Endothelial cell of umbilical vein (primary cell): ENCODE results near the gene HLA-B. TPM values are rescaled to one million over a fixed set of nuclear protein-coding genes. Genes with fewer than 3 reads are reported as not detected.

ENCODE experiments used
- BruUV-seq: library from RNA; stranded (reverse); fragments of 400-500 nt; replicated peaks from 2 replicates; lab custom pipeline; 2021; lab: Mats Ljungman, UMichigan
- CTCF ChIA-PET: fragments of 300-600, 350-600 bp; sonication (Branson Sonifier 250); formaldehyde crosslinking; loops from one replicate; lab custom pipeline; 2021; ENCODE audit warnings: antibody characterized with exemption, inconsistent platforms; lab: Charles Lee
- POLR2A ChIA-PET: fragments of 300-600, 350-600 bp; sonication (Branson Sonifier 250); formaldehyde crosslinking; loops from one replicate; lab custom pipeline; 2021; ENCODE audit warnings: antibody characterized with exemption, inconsistent platforms; lab: Charles Lee
- DNase-seq: peaks from one replicate; pipeline ENCODE4 v3.0.0-alpha.2; 2011; ENCODE audit warnings: low read depth, low spot score
- FAIRE-seq: peaks from 2 replicates; lab custom pipeline; 2011; peaks lifted over from hg19 to GRCh38; lab: Jason Lieb, UNC
- H2AFZ ChIP-seq: 2 replicates; pipeline ENCODE4 v1.6.0; 2012; ENCODE audit warnings: low read depth, low read length, control low read depth, inconsistent platforms
- H3K27ac ChIP-seq: 2 replicates; pipeline ENCODE4 v1.5.1; 2011; ENCODE audit warnings: low read depth, mild to moderate bottlenecking, control low read depth, low read length, moderate library complexity; ENCODE audit not compliant: insufficient read depth
- H3K27me3 ChIP-seq, 2 experiments: 2 replicates each; pipeline versions ENCODE4 v1.6.0 to v1.6.1; 2011; ENCODE audit warnings: low read length in 2 of 2, mixed read lengths in 1 of 2; ENCODE audit not compliant: control insufficient read depth in 2 of 2, insufficient read depth in 2 of 2
- H3K36me3 ChIP-seq, 2 experiments: 2 replicates in 1 of 2; 3 replicates in 1 of 2; pipeline ENCODE4 v1.5.1; 2011; ENCODE audit warnings: low read length in 2 of 2, mild to moderate bottlenecking in 1 of 2, moderate library complexity in 1 of 2; ENCODE audit not compliant: control insufficient read depth in 2 of 2, insufficient read depth in 2 of 2; ENCODE audit errors: extremely low read depth in 1 of 2
- H3K4me1 ChIP-seq: 3 replicates; pipeline ENCODE4 v1.5.1; 2011; ENCODE audit warnings: mild to moderate bottlenecking, low read length; ENCODE audit not compliant: control insufficient read depth, insufficient read depth; ENCODE audit errors: extremely low read depth
- H3K4me2 ChIP-seq: 2 replicates; pipeline ENCODE4 v1.6.1; 2011; ENCODE audit warnings: low read length, control low read depth, mixed read lengths; ENCODE audit not compliant: insufficient read depth
- H3K4me3 ChIP-seq, 3 experiments: fragments of 200-600 bp in 1 of 3; sonication (generic), shearing (Covaris generic) in 1 of 3; replicated peaks in 1 of 3; 2 replicates each; pipeline ENCODE4 v1.5.1; 2011 to 2016; ENCODE audit warnings: control low read depth in 3 of 3, low read length in 3 of 3, mild to moderate bottlenecking in 2 of 3, inconsistent platforms in 1 of 3, low read depth in 1 of 3, moderate library complexity in 1 of 3; ENCODE audit not compliant: insufficient read depth in 1 of 3
- H3K79me2 ChIP-seq: 2 replicates; pipeline ENCODE4 v1.6.0; 2012; ENCODE audit warnings: low read length, inconsistent platforms; ENCODE audit not compliant: control insufficient read depth, insufficient read depth
- H3K9ac ChIP-seq: replicated peaks from 2 replicates; pipeline ENCODE3; 2011; ENCODE audit warnings: low read length, control low read depth; ENCODE audit not compliant: insufficient read depth; ENCODE audit errors: extremely low read depth
- H3K9me1 ChIP-seq: replicated peaks from 3 replicates; pipeline ENCODE4 v1.6.0; 2011; ENCODE audit warnings: mild to moderate bottlenecking, low read length; ENCODE audit not compliant: control insufficient read depth, insufficient read depth; ENCODE audit errors: extremely low read depth
- H3K9me3 ChIP-seq: replicated peaks from 2 replicates; pipeline ENCODE4 v1.5.1; 2012; ENCODE audit warnings: low read length, inconsistent platforms; ENCODE audit not compliant: control insufficient read depth, insufficient read depth
- H4K20me1 ChIP-seq: replicated peaks from 2 replicates; pipeline ENCODE3; 2011; ENCODE audit warnings: mild to moderate bottlenecking, low read length; ENCODE audit not compliant: control insufficient read depth, insufficient read depth; ENCODE audit errors: extremely low read depth
- EZH2 ChIP-seq: IDR thresholded peaks from 2 replicates; pipeline ENCODE4 v1.6.1; 2012; ENCODE audit warnings: borderline replicate concordance, low read depth, mild to moderate bottlenecking, moderate library complexity, low read length, inconsistent platforms; ENCODE audit not compliant: severe bottlenecking
- FOS ChIP-seq: IDR thresholded peaks from 2 replicates; pipeline ENCODE4 v1.6.1; 2011; ENCODE audit warnings: mild to moderate bottlenecking, low read length, moderate library complexity, borderline replicate concordance; ENCODE audit not compliant: insufficient read depth
- MYC ChIP-seq: IDR thresholded peaks from one replicate; pipeline ENCODE4 v1.6.1; 2011; ENCODE audit warnings: mild to moderate bottlenecking, low read depth, low read length
- POLR2A ChIP-seq: IDR thresholded peaks from 2 replicates; pipeline ENCODE4 v1.6.1; 2012; ENCODE audit warnings: low read depth, mild to moderate bottlenecking, control low read depth, low read length
- POLR2AphosphoS5 ChIP-seq: IDR thresholded peaks from 2 replicates; pipeline ENCODE4 v1.6.1; 2012; ENCODE audit warnings: low read depth, mild to moderate bottlenecking, control low read depth, low read length, moderate library complexity; ENCODE audit not compliant: insufficient read depth
- dilution Hi-C: fragments of 300-500 bp; cut with MboI; formaldehyde crosslinking; loops from one replicate; pipeline ENCODE4 v1.15.0; 2019; ENCODE audit warnings: low sequenced_read_pairs; ENCODE audit not compliant: extremely low pct_ligation_motif_present
- intact Hi-C: fragments of 100-400 bp; cut with micrococcal nuclease; formaldehyde crosslinking; loops from one replicate; pipeline ENCODE4 v1.10.0; 2022
- polyA plus RNA-seq, 4 experiments: library from polyadenylated mRNA; depleted of rRNA in 3 of 4; stranded (reverse) in 3 of 4; unstranded in 1 of 4; fragments of >200 nt; gene quantifications; 2 replicates each; pipeline versions ENCODE4 v1.2.1 to v1.2.3, GENCODE V29; 2011 to 2012; ENCODE audit warnings: missing spikeins in 1 of 4
- total RNA-seq: library from RNA; stranded (reverse); gene quantifications from 2 replicates; pipeline ENCODE4 v1.2.3, GENCODE V29; 2021
- TF ChIP-seq, protein P1 (sequence below), 2 donors: IDR thresholded peaks; 1 replicate in 1 of 2; 2 replicates in 1 of 2; pipeline ENCODE4 v1.5.1; 2011; ENCODE audit warnings: low read length in 2 of 2, mild to moderate bottlenecking in 2 of 2, moderate library complexity in 2 of 2, control low read depth in 1 of 2, inconsistent platforms in 1 of 2, low read depth in 1 of 2; ENCODE audit not compliant: insufficient read depth in 1 of 2; ENCODE audit errors: extremely low read depth in 1 of 2

The HLA-B gene
- total and polyA plus RNA-seq, 2 donors (not counting 3 experiments of a cell fraction or from before 2014, with no cell fraction given): 119 to 126 TPM

DNA sequence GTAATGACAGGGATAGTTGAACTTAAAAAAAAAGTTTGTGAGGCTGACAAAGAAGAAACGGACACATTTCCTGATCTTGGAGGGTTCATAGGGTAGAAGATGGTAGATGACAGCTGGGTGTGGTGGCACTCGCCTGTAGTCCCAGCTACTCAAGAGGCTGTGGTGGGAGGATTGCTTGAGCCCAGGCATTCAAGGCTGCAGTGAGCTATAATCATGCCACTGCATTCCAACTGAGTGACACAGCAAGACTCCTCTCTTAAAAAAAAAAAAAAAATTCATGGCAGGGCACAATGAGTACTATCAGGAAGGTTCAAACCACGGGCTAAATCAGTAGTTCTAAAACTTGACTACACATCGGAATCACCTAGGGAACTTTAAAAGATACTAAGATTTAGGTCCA lies 44.4 kb upstream of the HLA-B start:
- H3K9ac ChIP-seq: peak overlapping the region; percentile 93
- intact Hi-C loops: loop anchor here (2.0 to 5.0 kb wide), 3 partner anchors 15 to 146 kb away; partner anchors contain the start of genes ATP6V1G2 and NFKBIL1
- no TSS peak for BruUV-seq
- H3K27ac ChIP-seq: peak overlapping the region; percentile 92
- no peaks in the 10 kb centered on the region for H3K36me3 ChIP-seq
- peak; percentile 55 for DNase-seq
- peaks cover 53% of the 10 kb centered on the region for H3K79me2 ChIP-seq
- dilution Hi-C loops: no loop called here
- H3K4me2 ChIP-seq: peak overlapping the region; percentile 87
- H3K9me1 ChIP-seq: no peaks in the 10 kb centered on the region
- TF ChIP-seq FOS (peak; percentile 28), MYC (no peak), POLR2A (peak; percentile 54)
- ChIA-PET CTCF (interaction anchor here (1.2 to 5.7 kb wide), 2 partner anchors 41 to 146 kb away, joined by 3 to 84 read pairs; partner anchors contain the start of gene NFKBIL1), POLR2A (no interaction called here)
- peaks cover 36% of the 10 kb centered on the region for H3K4me1 ChIP-seq
- peak overlapping the region in 1 of 3 experiments; percentile 81 for H3K4me3 ChIP-seq
- peak; percentile 90 for FAIRE-seq
- no peaks in the 10 kb centered on the region for H3K27me3 ChIP-seq
- no peaks in the 10 kb centered on the region for H4K20me1 ChIP-seq
- no peak overlapping the region for H2AFZ ChIP-seq
- no peaks in the 10 kb centered on the region for H3K9me3 ChIP-seq

DNA sequence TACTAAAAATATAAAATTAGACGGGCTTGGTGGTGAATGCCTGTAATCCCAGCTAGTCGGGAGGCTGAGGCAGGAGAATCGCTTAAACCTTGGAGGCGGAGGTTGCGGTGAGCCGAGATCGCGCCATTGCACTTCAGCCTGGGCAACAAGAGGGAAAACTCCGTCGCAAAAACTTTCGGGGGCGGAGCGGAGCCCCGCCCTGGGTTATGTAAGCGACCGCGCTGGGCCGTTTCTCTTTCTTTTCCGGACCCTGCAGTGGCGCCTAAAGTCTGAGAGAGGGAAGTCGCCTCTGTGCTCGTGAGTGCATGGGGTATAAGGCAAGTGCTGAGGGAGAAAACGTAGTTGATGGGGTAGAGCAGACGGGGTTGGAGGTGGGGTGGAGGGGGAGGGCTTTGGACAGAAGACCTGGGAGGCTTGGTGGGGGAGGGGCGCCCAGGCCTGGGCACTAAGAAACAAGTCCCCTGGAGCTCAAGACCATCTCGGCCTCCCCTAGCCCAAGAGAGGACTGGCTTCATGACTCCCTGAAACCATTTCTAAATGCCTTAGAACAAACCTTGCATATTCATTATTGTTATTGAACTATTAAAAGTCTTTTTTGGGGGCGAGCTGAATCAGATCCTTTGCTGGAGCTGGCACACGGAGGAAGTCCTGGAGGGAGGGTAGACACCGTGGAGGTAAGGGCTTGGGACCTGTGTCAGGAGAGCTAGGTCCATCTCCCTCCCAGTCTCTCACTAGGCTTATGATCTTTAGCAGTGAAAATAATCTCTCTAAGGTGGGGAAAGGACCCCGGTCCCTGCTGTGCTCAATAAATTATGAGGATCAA lies 43.7 kb upstream of the HLA-B start:
- Histone ChIP-seq H3K9me1 (no peaks in the 10 kb centered on the region), H3K79me2 (peaks cover 46% of the 10 kb centered on the region), H3K27me3 (no peaks in the 10 kb centered on the region), H3K36me3 (no peaks in the 10 kb centered on the region), H3K4me1 (peaks cover 38% of the 10 kb centered on the region), H3K9ac (peak overlapping the region; percentile 93), H3K9me3 (no peaks in the 10 kb centered on the region), H3K4me2 (peak overlapping the region; percentile 87), H2AFZ (peak overlapping the region; percentile 32), H3K27ac (peak overlapping the region; percentile 92), H3K4me3 (peak overlapping the region; percentile 41 to 81 (median 74)), H4K20me1 (no peaks in the 10 kb centered on the region)
- CTCF ChIA-PET: interaction anchor here (0.7 to 5.7 kb wide), 4 partner anchors 23 to 146 kb away, joined by 3 to 84 read pairs (median 4); partner anchors contain the start of gene NFKBIL1
- intact Hi-C loops: loop anchor here (2.0 to 5.0 kb wide), 3 partner anchors 16 to 147 kb away; partner anchors contain the start of genes ATP6V1G2 and NFKBIL1
- POLR2A ChIA-PET: no interaction called here
- DNase-seq: peak; percentile 54
- TF ChIP-seq, protein P1, sequence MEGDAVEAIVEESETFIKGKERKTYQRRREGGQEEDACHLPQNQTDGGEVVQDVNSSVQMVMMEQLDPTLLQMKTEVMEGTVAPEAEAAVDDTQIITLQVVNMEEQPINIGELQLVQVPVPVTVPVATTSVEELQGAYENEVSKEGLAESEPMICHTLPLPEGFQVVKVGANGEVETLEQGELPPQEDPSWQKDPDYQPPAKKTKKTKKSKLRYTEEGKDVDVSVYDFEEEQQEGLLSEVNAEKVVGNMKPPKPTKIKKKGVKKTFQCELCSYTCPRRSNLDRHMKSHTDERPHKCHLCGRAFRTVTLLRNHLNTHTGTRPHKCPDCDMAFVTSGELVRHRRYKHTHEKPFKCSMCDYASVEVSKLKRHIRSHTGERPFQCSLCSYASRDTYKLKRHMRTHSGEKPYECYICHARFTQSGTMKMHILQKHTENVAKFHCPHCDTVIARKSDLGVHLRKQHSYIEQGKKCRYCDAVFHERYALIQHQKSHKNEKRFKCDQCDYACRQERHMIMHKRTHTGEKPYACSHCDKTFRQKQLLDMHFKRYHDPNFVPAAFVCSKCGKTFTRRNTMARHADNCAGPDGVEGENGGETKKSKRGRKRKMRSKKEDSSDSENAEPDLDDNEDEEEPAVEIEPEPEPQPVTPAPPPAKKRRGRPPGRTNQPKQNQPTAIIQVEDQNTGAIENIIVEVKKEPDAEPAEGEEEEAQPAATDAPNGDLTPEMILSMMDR (IDR thresholded peaks at IDR 0.05; ENCODE audit: extremely low read depth in 1 of 2, insufficient read depth in 1 of 2, low read depth in 1 of 2, low read length in 2 of 2): no peak
- TF ChIP-seq EZH2 (no peak), POLR2AphosphoS5 (peak; percentile 59), MYC (no peak)
- dilution Hi-C loops: no loop called here
- BruUV-seq: TSS peak; percentile 27
- no peak for FAIRE-seq
